ENCODE measurements around the gene PYROXD2. TPM values are rescaled to one million over a fixed set of nuclear protein-coding genes. Genes with fewer than 3 reads are reported as not detected.
A peak's percentile ranks its signal among the peaks of the same experiment; 100 is the strongest.

PYROXD2 gene
- total and polyA plus RNA-seq, 2 experiments from 2014 or later, result 1.3 to 2.6 TPM

DNA sequence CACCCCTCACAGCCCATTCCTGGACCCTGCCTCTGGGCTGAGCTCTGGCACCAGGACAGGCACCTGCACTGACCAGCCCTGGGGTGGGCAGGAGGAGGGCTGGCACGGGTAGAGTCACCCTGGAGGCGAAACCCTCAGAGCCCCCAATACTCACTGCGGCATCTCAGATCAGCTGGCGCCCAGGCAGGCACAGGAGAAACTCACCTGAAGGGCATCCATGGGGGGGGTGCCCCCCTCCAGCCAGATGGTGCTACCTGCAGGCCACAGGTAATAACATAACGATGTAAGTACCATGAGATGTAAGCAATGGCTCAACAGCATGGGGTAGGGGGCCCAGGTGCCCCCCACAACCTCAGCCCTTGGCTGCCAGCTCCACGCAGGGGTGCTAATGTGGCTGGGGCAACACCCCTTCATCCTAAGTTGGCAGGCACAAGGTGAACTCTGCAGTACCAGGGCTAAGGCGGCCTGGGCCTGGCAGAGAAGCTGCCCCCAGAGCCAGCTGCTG lies 12.1 kb upstream of the PYROXD2 start:
- ATAC-seq (no peak), DNase-seq (ENCODE audit: low spot score) (no peak)
- H3K9me3 Mint-ChIP-seq, result peaks cover 12% of the 10 kb centered on the region
- Histone ChIP-seq H3K4me1 (ENCODE audit: insufficient read depth) (no peaks in the 10 kb centered on the region), H3K9me2 (ENCODE audit: insufficient read depth) (no peaks in the 10 kb centered on the region), H3K4me3 (no peak overlapping the region), H3K36me3 (ENCODE audit: insufficient read depth) (peaks cover 6% of the 10 kb centered on the region), H2AFZ (no peak overlapping the region), H3K79me2 (replicated peaks; ENCODE audit: insufficient read depth) (no peaks in the 10 kb centered on the region), H3F3A (replicated peaks; ENCODE audit: low read depth) (no peaks in the 10 kb centered on the region), H3K4me2 (no peak overlapping the region), H4K20me1 (replicated peaks; ENCODE audit: insufficient read depth) (no peaks in the 10 kb centered on the region; the same call in 1 of the 2 replicates), H3K27me3 (ENCODE audit: insufficient read depth) (no peaks in the 10 kb centered on the region), H3K27ac (ENCODE audit: low read depth) (no peak overlapping the region)
- no peak for TF ChIP-seq EZH2phosphoT487 (IDR thresholded peaks at IDR 0.05; ENCODE audit: unreplicated experiment)
- no peak for TF ChIP-seq EZH2 (IDR thresholded peaks at IDR 0.05; ENCODE audit: low read depth, unreplicated experiment)
- no peak for TF ChIP-seq NANOG (IDR thresholded peaks at IDR 0.05; ENCODE audit: borderline replicate concordance)
- TF ChIP-seq, protein P1, sequence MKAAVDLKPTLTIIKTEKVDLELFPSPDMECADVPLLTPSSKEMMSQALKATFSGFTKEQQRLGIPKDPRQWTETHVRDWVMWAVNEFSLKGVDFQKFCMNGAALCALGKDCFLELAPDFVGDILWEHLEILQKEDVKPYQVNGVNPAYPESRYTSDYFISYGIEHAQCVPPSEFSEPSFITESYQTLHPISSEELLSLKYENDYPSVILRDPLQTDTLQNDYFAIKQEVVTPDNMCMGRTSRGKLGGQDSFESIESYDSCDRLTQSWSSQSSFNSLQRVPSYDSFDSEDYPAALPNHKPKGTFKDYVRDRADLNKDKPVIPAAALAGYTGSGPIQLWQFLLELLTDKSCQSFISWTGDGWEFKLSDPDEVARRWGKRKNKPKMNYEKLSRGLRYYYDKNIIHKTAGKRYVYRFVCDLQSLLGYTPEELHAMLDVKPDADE (IDR thresholded peaks at IDR 0.05), result no peak
- TF ChIP-seq, protein P2, sequence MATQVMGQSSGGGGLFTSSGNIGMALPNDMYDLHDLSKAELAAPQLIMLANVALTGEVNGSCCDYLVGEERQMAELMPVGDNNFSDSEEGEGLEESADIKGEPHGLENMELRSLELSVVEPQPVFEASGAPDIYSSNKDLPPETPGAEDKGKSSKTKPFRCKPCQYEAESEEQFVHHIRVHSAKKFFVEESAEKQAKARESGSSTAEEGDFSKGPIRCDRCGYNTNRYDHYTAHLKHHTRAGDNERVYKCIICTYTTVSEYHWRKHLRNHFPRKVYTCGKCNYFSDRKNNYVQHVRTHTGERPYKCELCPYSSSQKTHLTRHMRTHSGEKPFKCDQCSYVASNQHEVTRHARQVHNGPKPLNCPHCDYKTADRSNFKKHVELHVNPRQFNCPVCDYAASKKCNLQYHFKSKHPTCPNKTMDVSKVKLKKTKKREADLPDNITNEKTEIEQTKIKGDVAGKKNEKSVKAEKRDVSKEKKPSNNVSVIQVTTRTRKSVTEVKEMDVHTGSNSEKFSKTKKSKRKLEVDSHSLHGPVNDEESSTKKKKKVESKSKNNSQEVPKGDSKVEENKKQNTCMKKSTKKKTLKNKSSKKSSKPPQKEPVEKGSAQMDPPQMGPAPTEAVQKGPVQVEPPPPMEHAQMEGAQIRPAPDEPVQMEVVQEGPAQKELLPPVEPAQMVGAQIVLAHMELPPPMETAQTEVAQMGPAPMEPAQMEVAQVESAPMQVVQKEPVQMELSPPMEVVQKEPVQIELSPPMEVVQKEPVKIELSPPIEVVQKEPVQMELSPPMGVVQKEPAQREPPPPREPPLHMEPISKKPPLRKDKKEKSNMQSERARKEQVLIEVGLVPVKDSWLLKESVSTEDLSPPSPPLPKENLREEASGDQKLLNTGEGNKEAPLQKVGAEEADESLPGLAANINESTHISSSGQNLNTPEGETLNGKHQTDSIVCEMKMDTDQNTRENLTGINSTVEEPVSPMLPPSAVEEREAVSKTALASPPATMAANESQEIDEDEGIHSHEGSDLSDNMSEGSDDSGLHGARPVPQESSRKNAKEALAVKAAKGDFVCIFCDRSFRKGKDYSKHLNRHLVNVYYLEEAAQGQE (IDR thresholded peaks at IDR 0.05; ENCODE audit: unreplicated experiment), result no peak
- TF ChIP-seq CREB1 (CRISPR knock-in tag; IDR thresholded peaks at IDR 0.05; ENCODE audit: low read depth), result no peak
- no peak for TF ChIP-seq ZNF114 (CRISPR knock-in tag; IDR thresholded peaks at IDR 0.05)
- no peak for TF ChIP-seq STAT1 (IDR thresholded peaks at IDR 0.05; ENCODE audit: unreplicated experiment)
- peaks cover 7% of the 10 kb centered on the region for H3K27me3 Mint-ChIP-seq (ENCODE audit: insufficient read depth, low read depth, poor library complexity)
- H3K4me3 Mint-ChIP-seq, result no peak overlapping the region
- H3K27ac Mint-ChIP-seq, result no peak overlapping the region
- H3K36me3 Mint-ChIP-seq (ENCODE audit: low read depth), result peaks cover 23% of the 10 kb centered on the region
- H3K4me1 Mint-ChIP-seq, result no peaks in the 10 kb centered on the region

DNA sequence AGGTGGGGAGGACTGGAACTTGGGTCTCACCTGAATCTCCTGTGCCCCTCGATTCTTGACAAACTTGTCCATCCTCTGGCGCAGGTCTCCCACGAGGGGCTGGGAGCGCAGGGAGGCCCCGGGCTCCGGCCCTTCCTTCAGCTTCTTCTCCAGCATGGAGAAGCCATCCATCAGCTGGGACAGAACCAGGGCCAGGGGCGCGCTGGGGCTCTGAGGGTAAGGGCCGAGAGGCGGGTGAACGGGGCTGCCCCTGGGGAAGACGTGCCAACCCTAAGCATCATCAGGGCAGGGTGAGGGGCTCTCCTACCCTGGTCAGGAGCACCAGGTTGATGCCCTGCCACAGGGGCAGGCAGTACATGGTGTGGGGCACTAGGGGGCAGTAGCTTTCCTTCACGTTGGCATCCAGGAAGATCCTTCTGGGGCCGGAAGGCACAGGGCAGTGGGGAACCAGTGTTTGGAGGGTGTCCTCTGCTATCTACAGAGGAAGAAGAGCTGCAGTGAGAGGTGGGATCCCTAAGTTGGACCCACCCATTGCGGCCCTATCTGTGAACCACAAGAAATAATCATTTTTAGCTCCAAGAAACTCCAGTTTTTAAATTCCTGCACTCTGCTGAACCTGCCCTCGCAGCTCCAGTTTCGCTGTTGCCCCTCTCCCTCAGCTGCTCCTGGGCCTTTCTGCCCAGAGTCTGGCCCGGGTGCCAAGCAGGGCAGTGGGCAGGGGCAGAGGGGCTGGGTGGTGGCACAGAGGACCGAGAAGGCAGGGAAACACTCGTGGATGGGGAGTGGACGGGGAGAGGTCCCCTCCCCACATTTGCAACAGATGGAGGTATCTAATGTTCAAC lies 10.8 kb upstream of the PYROXD2 start:
- peaks cover 1% of the 10 kb centered on the region; the same call in 1 of the 3 replicates for H3K9me3 Mint-ChIP-seq
- no peaks in the 10 kb centered on the region for H3K4me1 ChIP-seq (ENCODE audit: insufficient read depth)
- no peak overlapping the region for H3K4me2 ChIP-seq
- H3K4me1 Mint-ChIP-seq, result no peaks in the 10 kb centered on the region
- no peak overlapping the region for H3K4me3 ChIP-seq
- H3K27me3 ChIP-seq (ENCODE audit: insufficient read depth), result no peaks in the 10 kb centered on the region
- no peak overlapping the region for H3K27ac ChIP-seq (ENCODE audit: low read depth)
- H3K27me3 Mint-ChIP-seq (ENCODE audit: insufficient read depth, low read depth, poor library complexity), result peaks cover 7% of the 10 kb centered on the region
- no peaks in the 10 kb centered on the region for H3F3A ChIP-seq (replicated peaks; ENCODE audit: low read depth)
- H3K36me3 ChIP-seq (ENCODE audit: insufficient read depth), result no peaks in the 10 kb centered on the region
- ATAC-seq, result peak; percentile 87
- no peak overlapping the region for H3K27ac Mint-ChIP-seq
- peaks cover 9% of the 10 kb centered on the region for H3K36me3 Mint-ChIP-seq (ENCODE audit: low read depth)
- H2AFZ ChIP-seq, result no peak overlapping the region
- H3K4me3 Mint-ChIP-seq, result no peak overlapping the region
- no peaks in the 10 kb centered on the region; the same call in 1 of the 2 replicates for H4K20me1 ChIP-seq (replicated peaks; ENCODE audit: insufficient read depth)
- H3K79me2 ChIP-seq (replicated peaks; ENCODE audit: insufficient read depth), result no peaks in the 10 kb centered on the region
- H3K9me2 ChIP-seq (ENCODE audit: insufficient read depth), result no peaks in the 10 kb centered on the region
- DNase-seq (ENCODE audit: low spot score), result peak; percentile 87
- no peak for TF ChIP-seq STAT1 (IDR thresholded peaks at IDR 0.05; ENCODE audit: unreplicated experiment)
- TF ChIP-seq NANOG (IDR thresholded peaks at IDR 0.05; ENCODE audit: borderline replicate concordance), result no peak
- TF ChIP-seq, protein P3, sequence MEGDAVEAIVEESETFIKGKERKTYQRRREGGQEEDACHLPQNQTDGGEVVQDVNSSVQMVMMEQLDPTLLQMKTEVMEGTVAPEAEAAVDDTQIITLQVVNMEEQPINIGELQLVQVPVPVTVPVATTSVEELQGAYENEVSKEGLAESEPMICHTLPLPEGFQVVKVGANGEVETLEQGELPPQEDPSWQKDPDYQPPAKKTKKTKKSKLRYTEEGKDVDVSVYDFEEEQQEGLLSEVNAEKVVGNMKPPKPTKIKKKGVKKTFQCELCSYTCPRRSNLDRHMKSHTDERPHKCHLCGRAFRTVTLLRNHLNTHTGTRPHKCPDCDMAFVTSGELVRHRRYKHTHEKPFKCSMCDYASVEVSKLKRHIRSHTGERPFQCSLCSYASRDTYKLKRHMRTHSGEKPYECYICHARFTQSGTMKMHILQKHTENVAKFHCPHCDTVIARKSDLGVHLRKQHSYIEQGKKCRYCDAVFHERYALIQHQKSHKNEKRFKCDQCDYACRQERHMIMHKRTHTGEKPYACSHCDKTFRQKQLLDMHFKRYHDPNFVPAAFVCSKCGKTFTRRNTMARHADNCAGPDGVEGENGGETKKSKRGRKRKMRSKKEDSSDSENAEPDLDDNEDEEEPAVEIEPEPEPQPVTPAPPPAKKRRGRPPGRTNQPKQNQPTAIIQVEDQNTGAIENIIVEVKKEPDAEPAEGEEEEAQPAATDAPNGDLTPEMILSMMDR (conservative IDR thresholded peaks at IDR 0.05; ENCODE audit: low read depth in 2 of 2), result peak; percentile 74 to 93
- TF ChIP-seq CREB1 (CRISPR knock-in tag; IDR thresholded peaks at IDR 0.05; ENCODE audit: low read depth), result no peak
- TF ChIP-seq ZNF331 (CRISPR knock-in tag; IDR thresholded peaks at IDR 0.05; ENCODE audit: low read depth), result no peak
